Activated CD8-positive, alpha-beta T cell treated with anti-CD3 and anti-CD28 coated beads for 36 hours (primary cell): Measurements from ENCODE around the gene INTS2. TPM values are rescaled to one million over a fixed set of nuclear protein-coding genes. Genes with fewer than 3 reads are reported as not detected.

Source experiments
- ATAC-seq: fragments of 200-7000 bp; cut with Tn5 transposase; one replicate; pipeline ENCODE4 v1.10.0; 2021; ENCODE audit warnings: mild to moderate bottlenecking, moderate library complexity
- CTCF ChIA-PET: fragments of 350-600 bp; sonication (Branson Sonifier 250); formaldehyde crosslinking; loops from one replicate; lab custom pipeline; 2021; ENCODE audit warnings: antibody characterized with exemption; lab: Charles Lee
- POLR2A ChIA-PET: fragments of 350-600 bp; sonication (Branson Sonifier 250); formaldehyde crosslinking; loops from one replicate; lab custom pipeline; 2021; ENCODE audit warnings: antibody characterized with exemption; lab: Charles Lee
- DNase-seq: peaks from one replicate; pipeline ENCODE4 v3.0.0-alpha.2; 2020
- H3K27ac Mint-ChIP-seq: one replicate; pipeline ENCODE4 v1.8.0; 2021; ENCODE audit warnings: mild to moderate bottlenecking, mixed read lengths
- H3K27me3 Mint-ChIP-seq: one replicate; pipeline ENCODE4 v1.8.0; 2021; ENCODE audit warnings: mixed read lengths
- H3K36me3 Mint-ChIP-seq: one replicate; pipeline ENCODE4 v1.8.0; 2021; ENCODE audit warnings: low read depth, mixed read lengths
- H3K4me1 Mint-ChIP-seq: one replicate; pipeline ENCODE4 v1.8.0; 2021; ENCODE audit warnings: low read depth, mixed read lengths
- H3K4me3 Mint-ChIP-seq: one replicate; pipeline ENCODE4 v1.8.0; 2021; ENCODE audit warnings: mild to moderate bottlenecking, moderate library complexity, mixed read lengths
- H3K9me3 Mint-ChIP-seq: one replicate; pipeline ENCODE4 v1.8.0; 2021; ENCODE audit warnings: mixed read lengths
- intact Hi-C: fragments of 100-400 bp; cut with micrococcal nuclease; formaldehyde crosslinking; loops from one replicate; pipeline ENCODE4 v1.10.0; 2022
- total RNA-seq, 2 experiments: library from RNA; stranded (reverse); gene quantifications; one replicate each; pipeline ENCODE4 v1.2.3, GENCODE V29; 2021
- TF ChIP-seq, protein P1 (sequence below): fragments of 200-600 bp; IDR thresholded peaks from one replicate; pipeline ENCODE4 v1.8.0; 2022; ENCODE audit warnings: antibody characterized with exemption, mild to moderate bottlenecking

The INTS2 gene
- total RNA-seq, 2 experiments from 2014 or later = 30.7 to 33.5 TPM

GRCh38 chr17:61884864-61885263 lies 42.9 kb downstream of the INTS2 start:
- no peaks in the 10 kb centered on the region for H3K27me3 Mint-ChIP-seq
- ChIA-PET CTCF (no interaction called here), POLR2A (no interaction called here)
- H3K4me1 Mint-ChIP-seq = no peaks in the 10 kb centered on the region
- no peak overlapping the region for H3K4me3 Mint-ChIP-seq
- H3K36me3 Mint-ChIP-seq = peaks cover 20% of the 10 kb centered on the region
- TF ChIP-seq, protein P1, sequence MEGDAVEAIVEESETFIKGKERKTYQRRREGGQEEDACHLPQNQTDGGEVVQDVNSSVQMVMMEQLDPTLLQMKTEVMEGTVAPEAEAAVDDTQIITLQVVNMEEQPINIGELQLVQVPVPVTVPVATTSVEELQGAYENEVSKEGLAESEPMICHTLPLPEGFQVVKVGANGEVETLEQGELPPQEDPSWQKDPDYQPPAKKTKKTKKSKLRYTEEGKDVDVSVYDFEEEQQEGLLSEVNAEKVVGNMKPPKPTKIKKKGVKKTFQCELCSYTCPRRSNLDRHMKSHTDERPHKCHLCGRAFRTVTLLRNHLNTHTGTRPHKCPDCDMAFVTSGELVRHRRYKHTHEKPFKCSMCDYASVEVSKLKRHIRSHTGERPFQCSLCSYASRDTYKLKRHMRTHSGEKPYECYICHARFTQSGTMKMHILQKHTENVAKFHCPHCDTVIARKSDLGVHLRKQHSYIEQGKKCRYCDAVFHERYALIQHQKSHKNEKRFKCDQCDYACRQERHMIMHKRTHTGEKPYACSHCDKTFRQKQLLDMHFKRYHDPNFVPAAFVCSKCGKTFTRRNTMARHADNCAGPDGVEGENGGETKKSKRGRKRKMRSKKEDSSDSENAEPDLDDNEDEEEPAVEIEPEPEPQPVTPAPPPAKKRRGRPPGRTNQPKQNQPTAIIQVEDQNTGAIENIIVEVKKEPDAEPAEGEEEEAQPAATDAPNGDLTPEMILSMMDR = no peak
- no peak overlapping the region for H3K27ac Mint-ChIP-seq
- DNase-seq (no peak), ATAC-seq (no peak)
- no peaks in the 10 kb centered on the region for H3K9me3 Mint-ChIP-seq
- intact Hi-C loops = no loop called here

DNA sequence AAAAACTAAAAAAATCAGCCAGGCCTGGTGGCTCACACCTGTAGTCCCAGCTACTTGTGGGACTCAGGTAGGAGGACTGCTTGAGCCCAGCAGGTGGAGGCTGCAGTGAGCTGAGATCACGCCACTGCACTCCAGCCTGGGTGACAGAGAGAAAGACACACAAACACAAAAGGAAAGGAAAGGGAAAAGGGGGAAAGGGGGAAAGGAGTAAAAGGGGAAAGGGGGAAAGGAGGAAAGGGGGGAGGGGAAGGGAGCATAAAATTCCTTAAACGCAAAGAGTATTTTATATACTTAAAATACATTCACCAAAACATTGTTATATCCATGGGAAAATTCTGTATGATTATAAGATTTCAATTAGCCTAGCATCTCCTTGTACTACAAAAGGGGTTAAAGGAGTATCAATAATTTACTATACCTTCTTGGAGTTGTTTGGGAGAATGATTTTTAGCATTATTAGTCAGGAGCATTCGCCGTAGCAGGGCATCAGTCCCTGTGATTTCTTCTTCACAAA lies 47.1 kb downstream of the INTS2 start:
- DNase-seq (no peak), ATAC-seq (no peak)
- no peak overlapping the region for H3K4me3 Mint-ChIP-seq
- no peaks in the 10 kb centered on the region for H3K4me1 Mint-ChIP-seq
- intact Hi-C loops = no loop called here
- CTCF ChIA-PET = no interaction called here
- TF ChIP-seq, protein P1 = no peak
- H3K27ac Mint-ChIP-seq = no peak overlapping the region
- no peaks in the 10 kb centered on the region for H3K9me3 Mint-ChIP-seq
- POLR2A ChIA-PET = no interaction called here
- H3K36me3 Mint-ChIP-seq = peaks cover 26% of the 10 kb centered on the region
- no peaks in the 10 kb centered on the region for H3K27me3 Mint-ChIP-seq

DNA sequence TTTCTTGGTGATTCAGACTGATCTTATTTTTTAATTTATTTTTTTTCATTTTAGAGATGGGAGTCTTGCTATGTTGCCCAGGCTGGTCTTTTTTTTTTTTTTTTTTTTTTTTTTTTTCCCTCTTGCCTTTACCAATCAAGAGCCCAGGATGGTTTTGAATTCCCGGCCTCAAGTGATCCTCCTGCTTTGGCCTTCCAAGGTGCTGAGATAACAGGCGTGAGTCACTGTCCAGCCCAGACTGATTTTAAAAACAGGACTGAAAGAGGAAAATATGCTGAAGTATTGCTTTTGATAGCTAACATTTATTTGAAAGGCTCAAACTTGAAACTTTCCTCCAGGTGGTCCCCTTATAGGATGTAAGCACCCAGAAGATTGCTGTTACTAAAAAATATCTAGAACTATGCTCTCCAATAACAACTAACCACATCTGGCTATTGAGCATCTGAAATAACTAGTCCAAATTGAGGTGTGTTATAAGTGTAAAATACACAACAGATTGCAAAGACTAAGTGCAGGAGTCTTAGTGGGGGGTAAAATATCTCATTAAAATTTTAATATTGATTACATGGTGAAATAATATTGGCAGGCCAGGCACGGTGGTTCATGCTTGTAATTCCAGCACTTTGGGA lies 48.7 kb downstream of the INTS2 start:
- Mint-ChIP-seq H3K9me3 (no peaks in the 10 kb centered on the region), H3K4me3 (no peak overlapping the region), H3K36me3 (peaks cover 20% of the 10 kb centered on the region), H3K27me3 (no peaks in the 10 kb centered on the region), H3K27ac (no peak overlapping the region), H3K4me1 (no peaks in the 10 kb centered on the region)
- intact Hi-C loops = no loop called here
- TF ChIP-seq, protein P1 = no peak
- DNase-seq (no peak), ATAC-seq (no peak)
- POLR2A ChIA-PET = no interaction called here
- CTCF ChIA-PET = no interaction called here

DNA sequence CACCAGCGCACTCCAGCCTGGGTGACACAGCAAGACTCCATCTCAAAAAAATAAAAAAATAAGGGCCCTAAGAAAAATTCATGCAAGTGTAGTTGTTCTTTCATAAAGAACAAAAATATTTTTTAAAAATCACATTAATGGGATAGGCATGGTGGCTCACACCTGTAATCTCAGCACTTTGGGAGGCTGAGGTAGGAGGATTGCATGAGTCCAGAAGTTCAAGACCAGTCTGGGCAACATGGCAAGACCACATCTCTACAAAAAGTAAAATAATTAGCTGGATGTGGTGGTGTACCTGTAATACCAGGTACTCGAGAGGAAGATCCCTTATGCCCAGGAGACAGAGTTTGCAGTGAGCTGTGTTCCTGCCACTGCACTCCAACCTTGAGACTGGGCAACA lies 49.3 kb downstream of the INTS2 start:
- ATAC-seq (no peak), DNase-seq (no peak)
- intact Hi-C loops = no loop called here
- Mint-ChIP-seq H3K36me3 (peaks cover 20% of the 10 kb centered on the region), H3K4me3 (no peak overlapping the region), H3K27ac (no peak overlapping the region), H3K27me3 (no peaks in the 10 kb centered on the region), H3K9me3 (no peaks in the 10 kb centered on the region), H3K4me1 (no peaks in the 10 kb centered on the region)
- ChIA-PET CTCF (no interaction called here), POLR2A (no interaction called here)
- TF ChIP-seq, protein P1 = no peak

- TF ChIP-seq, protein P1 = no peak
- Mint-ChIP-seq H3K4me1 (no peaks in the 10 kb centered on the region), H3K4me3 (no peak overlapping the region), H3K36me3 (peaks cover 20% of the 10 kb centered on the region), H3K27ac (no peak overlapping the region), H3K27me3 (no peaks in the 10 kb centered on the region), H3K9me3 (no peaks in the 10 kb centered on the region)
- intact Hi-C loops = no loop called here
- no peak for DNase-seq
- POLR2A ChIA-PET = no interaction called here
- CTCF ChIA-PET = no interaction called here
- ATAC-seq = no peak
Observed at GRCh38 chr17:61877837-61878236, 49.9 kb downstream of the INTS2 start.
